Caco-2 (cell line): ENCODE measurements around the gene ZNF438. TPM values are rescaled to one million over a fixed set of nuclear protein-coding genes. Genes with fewer than 3 reads are reported as not detected.
"Not testable (repeated sequence)": the region's sequence is repeated elsewhere in the genome, so short reads cannot be mapped to it uniquely, and the experiment has no call there.

ENCODE experiments used
- BruUV-seq: library from RNA; stranded (reverse); fragments of 400-500 nt; replicated peaks from 2 replicates; lab custom pipeline; 2021; lab: Mats Ljungman, UMichigan
- CTCF ChIA-PET: fragments of 300-600 bp; sonication (Branson Sonifier 250); formaldehyde crosslinking; loops from one replicate; lab custom pipeline; 2022; ENCODE audit warnings: antibody characterized with exemption; lab: Charles Lee
- POLR2A ChIA-PET: fragments of 300-600 bp; sonication (Branson Sonifier 250); formaldehyde crosslinking; loops from one replicate; lab custom pipeline; 2022; ENCODE audit warnings: antibody characterized with exemption; lab: Charles Lee
- DNase-seq, 2 experiments: peaks; one replicate each; pipeline versions ENCODE4 v3.0.0 to v3.0.0-alpha.2; 2020 to 2022
- H3K27me3 ChIP-seq: replicated peaks from 2 replicates; pipeline ENCODE4 v1.6.0; 2011; ENCODE audit warnings: low read length; ENCODE audit not compliant: control insufficient read depth, insufficient read depth
- H3K36me3 ChIP-seq: 2 replicates; pipeline ENCODE4 v1.5.1; 2011; ENCODE audit warnings: low read length; ENCODE audit not compliant: control insufficient read depth, insufficient read depth
- H3K4me1 ChIP-seq: fragments of 250-450 bp; sonication (Bioruptor Pico); 2 replicates; pipeline ENCODE4 v1.5.1; 2020; ENCODE audit warnings: mild to moderate bottlenecking
- H3K4me3 ChIP-seq: 2 replicates; pipeline ENCODE4 v1.5.1; 2011; ENCODE audit warnings: low read depth, mild to moderate bottlenecking, control low read depth, low read length
- H3K9me3 ChIP-seq: fragments of 250-450 bp; sonication (Bioruptor Pico); 2 replicates; pipeline ENCODE4 v1.5.1; 2020; ENCODE audit warnings: mild to moderate bottlenecking, moderate library complexity
- H3K27ac Mint-ChIP-seq: one replicate; pipeline ENCODE4 v1.8.0; 2022; ENCODE audit warnings: mixed read lengths; ENCODE audit not compliant: unreplicated experiment
- H3K27me3 Mint-ChIP-seq: one replicate; pipeline ENCODE4 v1.8.0; 2022; ENCODE audit warnings: mixed read lengths; ENCODE audit not compliant: insufficient read depth, unreplicated experiment
- H3K36me3 Mint-ChIP-seq: one replicate; pipeline ENCODE4 v1.8.0; 2022; ENCODE audit warnings: mild to moderate bottlenecking, mixed read lengths; ENCODE audit not compliant: insufficient read depth, unreplicated experiment
- H3K4me1 Mint-ChIP-seq: one replicate; pipeline ENCODE4 v1.8.0; 2022; ENCODE audit warnings: low read depth, mixed read lengths; ENCODE audit not compliant: unreplicated experiment
- H3K4me3 Mint-ChIP-seq: one replicate; pipeline ENCODE4 v1.8.0; 2022; ENCODE audit warnings: mild to moderate bottlenecking, moderate library complexity, mixed read lengths; ENCODE audit not compliant: unreplicated experiment
- H3K9me3 Mint-ChIP-seq: one replicate; pipeline ENCODE4 v1.8.0; 2022; ENCODE audit warnings: mixed read lengths; ENCODE audit not compliant: unreplicated experiment
- CTCF ChIP-seq, 2 experiments: fragments of 200-600 bp in 1 of 2; IDR thresholded peaks; 1 replicate in 1 of 2; 2 replicates in 1 of 2; pipeline versions ENCODE4 v1.5.1 to v1.8.0; 2011 to 2022; ENCODE audit warnings: antibody characterized with exemption in 1 of 2, control low read depth in 1 of 2, inconsistent platforms in 1 of 2, low read depth in 1 of 2, low read length in 1 of 2, mild to moderate bottlenecking in 1 of 2, moderate library complexity in 1 of 2; ENCODE audit not compliant: insufficient read depth in 1 of 2, severe bottlenecking in 1 of 2, unreplicated experiment in 1 of 2
- intact Hi-C: fragments of 100-400 bp; cut with micrococcal nuclease; formaldehyde crosslinking; loops from one replicate; pipeline ENCODE4 v1.10.0; 2022; ENCODE audit not compliant: unreplicated experiment
- total RNA-seq: library from RNA; stranded (reverse); gene quantifications from 2 replicates; pipeline ENCODE4 v1.2.3, GENCODE V29; 2022

The ZNF438 gene
- total RNA-seq, 1 experiment from 2014 or later: 1.00 TPM

- Mint-ChIP-seq H3K9me3 (no peaks in the 10 kb centered on the region), H3K27me3 (peaks cover 3% of the 10 kb centered on the region), H3K4me3 (no peak overlapping the region), H3K36me3 (no peaks in the 10 kb centered on the region), H3K4me1 (no peaks in the 10 kb centered on the region), H3K27ac (no peak overlapping the region)
- no peaks in the 10 kb centered on the region for H3K9me3 ChIP-seq
- H3K36me3 ChIP-seq: no peaks in the 10 kb centered on the region
- no peak for DNase-seq
- H3K27me3 ChIP-seq: no peaks in the 10 kb centered on the region
- intact Hi-C loops: no loop called here
- POLR2A ChIA-PET: no interaction called here
- H3K4me3 ChIP-seq: no peak overlapping the region
- TF ChIP-seq CTCF (IDR thresholded peaks at IDR 0.05; ENCODE audit: insufficient read depth in 1 of 2, low read depth in 1 of 2, low read length in 1 of 2, severe bottlenecking in 1 of 2, unreplicated experiment in 1 of 2): no peak
- CTCF ChIA-PET: no interaction called here
- no peaks in the 10 kb centered on the region for H3K4me1 ChIP-seq
- BruUV-seq: no TSS peak
Observed at GRCh38 chr10:30959836-30960210, 71.8 kb downstream of the ZNF438 start.

GRCh38 chr10:30949218-30949617 is 82.4 kb downstream of the ZNF438 start:
- H3K27me3 ChIP-seq, CTCF ChIA-PET: not testable (repeated sequence)

GRCh38 chr10:30944005-30944404 is 87.7 kb downstream of the ZNF438 start:
- no peak overlapping the region for H3K4me3 Mint-ChIP-seq
- intact Hi-C loops: no loop called here
- BruUV-seq: no TSS peak
- H3K36me3 Mint-ChIP-seq: no peaks in the 10 kb centered on the region
- Histone ChIP-seq H3K36me3 (no peaks in the 10 kb centered on the region), H3K4me1 (no peaks in the 10 kb centered on the region), H3K27me3 (no peaks in the 10 kb centered on the region), H3K4me3 (no peak overlapping the region), H3K9me3 (peaks cover 5% of the 10 kb centered on the region; the same call in 1 of the 2 replicates)
- ChIA-PET CTCF (no interaction called here), POLR2A (no interaction called here)
- peaks cover 10% of the 10 kb centered on the region for H3K9me3 Mint-ChIP-seq
- H3K27ac Mint-ChIP-seq: no peak overlapping the region
- H3K27me3 Mint-ChIP-seq: no peaks in the 10 kb centered on the region
- no peaks in the 10 kb centered on the region for H3K4me1 Mint-ChIP-seq
- DNase-seq: no peak
- TF ChIP-seq CTCF (IDR thresholded peaks at IDR 0.05; ENCODE audit: insufficient read depth in 1 of 2, low read depth in 1 of 2, low read length in 1 of 2, severe bottlenecking in 1 of 2, unreplicated experiment in 1 of 2): no peak

More at GRCh38 chr10:30949218-30949617, 82.4 kb downstream of the ZNF438 start:
- POLR2A ChIA-PET, H3K36me3 Mint-ChIP-seq, H3K4me1 Mint-ChIP-seq, H3K27me3 Mint-ChIP-seq, H3K4me3 Mint-ChIP-seq, H3K36me3 ChIP-seq, intact Hi-C loops, H3K4me1 ChIP-seq, H3K9me3 ChIP-seq, H3K27ac Mint-ChIP-seq, DNase-seq, BruUV-seq, H3K4me3 ChIP-seq: not testable (repeated sequence)
- peaks cover 10% of the 10 kb centered on the region for H3K9me3 Mint-ChIP-seq

GRCh38 chr10:30943451-30943850 is 88.2 kb downstream of the ZNF438 start:
- no peak overlapping the region for H3K27ac Mint-ChIP-seq
- H3K36me3 Mint-ChIP-seq: no peaks in the 10 kb centered on the region
- H3K4me1 ChIP-seq: no peaks in the 10 kb centered on the region
- no peaks in the 10 kb centered on the region for H3K4me1 Mint-ChIP-seq
- H3K27me3 ChIP-seq: no peaks in the 10 kb centered on the region
- no peak overlapping the region for H3K4me3 ChIP-seq
- H3K4me3 Mint-ChIP-seq: no peak overlapping the region
- H3K9me3 Mint-ChIP-seq: peaks cover 10% of the 10 kb centered on the region
- no peaks in the 10 kb centered on the region for H3K27me3 Mint-ChIP-seq
- H3K9me3 ChIP-seq: peaks cover 5% of the 10 kb centered on the region; the same call in 1 of the 2 replicates
- intact Hi-C loops: no loop called here
- no peaks in the 10 kb centered on the region for H3K36me3 ChIP-seq
- no peak for TF ChIP-seq CTCF (IDR thresholded peaks at IDR 0.05; ENCODE audit: insufficient read depth in 1 of 2, low read depth in 1 of 2, low read length in 1 of 2, severe bottlenecking in 1 of 2, unreplicated experiment in 1 of 2)
- POLR2A ChIA-PET: no interaction called here
- CTCF ChIA-PET: no interaction called here
- no TSS peak for BruUV-seq
- no peak for DNase-seq
